ENCODE measurements around the gene ACTR8. TPM values are rescaled to one million over a fixed set of nuclear protein-coding genes. Genes with fewer than 3 reads are reported as not detected.

The ACTR8 gene
- polyA plus RNA-seq, 1 donor from 2014 or later = 28.4 TPM

DNA sequence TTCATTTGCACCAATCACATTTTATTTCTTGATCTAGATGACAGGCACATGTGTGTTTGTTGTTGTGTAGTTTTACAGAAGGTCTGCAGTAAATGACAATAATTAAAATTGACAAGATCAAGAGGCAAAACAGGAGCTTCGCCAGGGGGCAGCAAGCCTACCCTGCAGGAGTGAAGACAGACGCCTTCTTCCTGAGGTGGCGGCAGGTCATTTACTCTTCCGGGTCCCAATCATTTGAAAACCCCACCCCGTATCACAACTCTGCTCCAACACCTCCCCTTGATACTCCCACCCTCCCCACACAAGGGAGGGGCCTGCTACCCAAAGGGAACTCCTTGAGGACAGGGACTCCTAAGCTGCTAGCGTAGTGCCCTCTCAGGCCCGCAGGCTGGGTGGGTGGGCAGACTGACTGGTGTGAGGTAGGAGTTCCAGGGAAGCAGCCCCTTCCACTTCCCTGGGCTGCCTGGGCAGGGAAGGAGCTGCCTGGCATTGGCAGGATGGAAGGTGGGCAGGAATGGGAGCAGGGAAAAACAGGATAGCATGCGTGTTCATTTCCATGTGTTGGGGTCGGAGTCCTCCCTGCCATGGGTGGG, 48.8 kb downstream of the ACTR8 start:
- no peaks in the 10 kb centered on the region for H3F3A ChIP-seq (ENCODE audit: insufficient read depth, low read length, poor library complexity, severe bottlenecking)
- no peaks in the 10 kb centered on the region for H4K20me1 ChIP-seq (ENCODE audit: insufficient read depth)
- H3K4me2 ChIP-seq (ENCODE audit: low read length) = no peak overlapping the region
- H3K9ac ChIP-seq (ENCODE audit: low read length) = no peak overlapping the region
- no peaks in the 10 kb centered on the region for H3K36me3 ChIP-seq (ENCODE audit: insufficient read depth, low read length)
- no peaks in the 10 kb centered on the region for H3K9me2 ChIP-seq (ENCODE audit: insufficient read depth, low read length)
- TF ChIP-seq POLR2AphosphoS5 (IDR thresholded peaks at IDR 0.05) = no peak
- H3K4me3 ChIP-seq (ENCODE audit: low read length) = no peak overlapping the region
- no peak overlapping the region for H2AFZ ChIP-seq (ENCODE audit: low read depth, low read length)
- H3K79me2 ChIP-seq (replicated peaks; ENCODE audit: insufficient read depth, low read length) = no peaks in the 10 kb centered on the region
- H3K27me3 ChIP-seq (ENCODE audit: insufficient read depth, low read depth, low read length) = no peaks in the 10 kb centered on the region
- H3K9me3 ChIP-seq (ENCODE audit: low read length) = no peaks in the 10 kb centered on the region
- H3K27ac ChIP-seq (ENCODE audit: low read length) = no peak overlapping the region

DNA sequence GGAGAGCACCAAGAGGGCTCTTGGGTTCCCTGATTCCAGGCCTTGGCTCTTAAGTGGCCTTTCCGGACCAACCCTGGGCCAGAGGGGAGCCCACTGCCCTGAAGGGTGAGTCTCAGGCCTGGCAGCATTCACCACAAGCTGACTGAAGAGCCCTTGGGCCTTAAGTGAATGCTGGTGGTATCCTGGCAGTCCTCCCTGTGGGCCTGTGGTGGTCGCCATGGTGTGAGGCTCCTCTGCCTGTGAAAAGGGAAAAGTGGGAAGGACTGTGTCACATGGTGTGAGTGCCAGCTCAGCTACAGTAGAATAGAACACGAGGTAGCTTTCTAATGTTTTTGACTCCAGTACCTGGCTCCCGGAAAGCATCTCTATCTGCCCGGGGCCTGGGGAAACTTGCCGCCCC, 51.0 kb downstream of the ACTR8 start:
- H4K20me1 ChIP-seq (ENCODE audit: insufficient read depth) = no peaks in the 10 kb centered on the region
- H3K79me2 ChIP-seq (replicated peaks; ENCODE audit: insufficient read depth, low read length) = no peaks in the 10 kb centered on the region
- no peak overlapping the region for H3K4me2 ChIP-seq (ENCODE audit: low read length)
- H3K27ac ChIP-seq (ENCODE audit: low read length) = no peak overlapping the region
- no peaks in the 10 kb centered on the region for H3K27me3 ChIP-seq (ENCODE audit: insufficient read depth, low read depth, low read length)
- no peaks in the 10 kb centered on the region for H3K9me2 ChIP-seq (ENCODE audit: insufficient read depth, low read length)
- no peaks in the 10 kb centered on the region for H3K9me3 ChIP-seq (ENCODE audit: low read length)
- H3K36me3 ChIP-seq (ENCODE audit: insufficient read depth, low read length) = no peaks in the 10 kb centered on the region
- no peak for TF ChIP-seq EP300 (conservative IDR thresholded peaks at IDR 0.05; ENCODE audit: poor library complexity, severe bottlenecking)
- no peak for TF ChIP-seq SMC3 (conservative IDR thresholded peaks at IDR 0.05; ENCODE audit: poor library complexity)
- TF ChIP-seq RAD21 (conservative IDR thresholded peaks at IDR 0.05) = no peak
- no peak for TF ChIP-seq MXI1 (conservative IDR thresholded peaks at IDR 0.05; ENCODE audit: poor library complexity, severe bottlenecking)
- TF ChIP-seq TAF1 (IDR thresholded peaks at IDR 0.05; ENCODE audit: low read depth) = no peak
- TF ChIP-seq POLR2AphosphoS5 (IDR thresholded peaks at IDR 0.05) = no peak
- H3K9ac ChIP-seq (ENCODE audit: low read length) = no peak overlapping the region
- no peak overlapping the region for H2AFZ ChIP-seq (ENCODE audit: low read depth, low read length)
- H3F3A ChIP-seq (ENCODE audit: insufficient read depth, low read length, poor library complexity, severe bottlenecking) = no peaks in the 10 kb centered on the region
- no peak overlapping the region for H3K4me3 ChIP-seq (ENCODE audit: low read length)

DNA sequence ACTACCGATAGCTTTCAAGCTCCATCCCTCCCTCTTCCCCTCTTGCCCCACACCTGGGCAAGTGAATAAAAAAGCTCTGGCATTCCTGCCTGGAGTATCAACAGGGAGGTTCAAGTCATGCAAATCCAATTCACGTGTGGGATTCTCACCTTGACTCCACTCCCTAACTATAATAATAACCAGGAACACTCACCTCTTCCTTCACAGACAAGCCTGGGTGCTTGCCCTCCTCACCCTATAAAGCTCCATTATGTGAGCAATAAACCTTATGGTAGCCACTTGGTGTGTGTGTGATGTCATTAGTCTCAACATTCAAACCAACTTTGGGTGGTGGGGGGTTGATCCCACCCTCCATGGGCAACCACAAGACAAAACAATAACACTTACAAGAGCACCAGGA, 52.3 kb downstream of the ACTR8 start:
- H3K79me2 ChIP-seq (replicated peaks; ENCODE audit: insufficient read depth, low read length) = no peaks in the 10 kb centered on the region
- no peak overlapping the region for H3K4me3 ChIP-seq (ENCODE audit: low read length)
- no peaks in the 10 kb centered on the region for H3F3A ChIP-seq (ENCODE audit: insufficient read depth, low read length, poor library complexity, severe bottlenecking)
- no peaks in the 10 kb centered on the region for H3K36me3 ChIP-seq (ENCODE audit: insufficient read depth, low read length)
- no peaks in the 10 kb centered on the region for H3K27me3 ChIP-seq (ENCODE audit: insufficient read depth, low read depth, low read length)
- no peak overlapping the region for H3K27ac ChIP-seq (ENCODE audit: low read length)
- no peaks in the 10 kb centered on the region for H3K9me2 ChIP-seq (ENCODE audit: insufficient read depth, low read length)
- H2AFZ ChIP-seq (ENCODE audit: low read depth, low read length) = no peak overlapping the region
- no peak overlapping the region for H3K9ac ChIP-seq (ENCODE audit: low read length)
- TF ChIP-seq POLR2AphosphoS5 (IDR thresholded peaks at IDR 0.05) (no peak), RAD21 (conservative IDR thresholded peaks at IDR 0.05) (no peak), SMC3 (conservative IDR thresholded peaks at IDR 0.05; ENCODE audit: poor library complexity) (no peak)
- H3K9me3 ChIP-seq (ENCODE audit: low read length) = no peaks in the 10 kb centered on the region
- H4K20me1 ChIP-seq (ENCODE audit: insufficient read depth) = no peaks in the 10 kb centered on the region
- no peak overlapping the region for H3K4me2 ChIP-seq (ENCODE audit: low read length)

DNA sequence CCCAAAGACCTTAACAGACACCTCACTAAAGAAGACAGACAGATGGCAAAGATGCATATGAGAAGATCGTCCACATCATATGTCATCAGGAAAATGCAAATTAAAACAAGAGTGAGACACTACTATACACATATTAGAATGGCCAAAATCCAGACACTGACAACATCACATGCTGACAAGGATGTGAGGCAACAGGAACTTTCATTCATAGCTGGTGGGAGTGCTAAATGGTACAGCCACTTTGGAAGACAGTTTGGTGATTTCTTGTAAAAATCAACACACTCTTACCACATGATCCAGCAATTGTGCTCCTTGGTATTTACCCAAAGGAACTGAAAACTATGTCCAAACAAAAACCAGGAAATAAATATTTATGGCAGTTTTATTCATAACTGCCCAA, 53.4 kb downstream of the ACTR8 start:
- H3K36me3 ChIP-seq (ENCODE audit: insufficient read depth, low read length) = no peaks in the 10 kb centered on the region
- no peaks in the 10 kb centered on the region for H3K27me3 ChIP-seq (ENCODE audit: insufficient read depth, low read depth, low read length)
- H3K27ac ChIP-seq (ENCODE audit: low read length) = no peak overlapping the region
- no peak overlapping the region for H3K9ac ChIP-seq (ENCODE audit: low read length)
- TF ChIP-seq EZH2 (IDR thresholded peaks at IDR 0.05; ENCODE audit: borderline replicate concordance, insufficient read depth, low read length, poor library complexity, severe bottlenecking) (no peak), POLR2AphosphoS5 (IDR thresholded peaks at IDR 0.05) (no peak), MXI1 (conservative IDR thresholded peaks at IDR 0.05; ENCODE audit: poor library complexity, severe bottlenecking) (no peak), RAD21 (conservative IDR thresholded peaks at IDR 0.05) (no peak), EP300 (conservative IDR thresholded peaks at IDR 0.05; ENCODE audit: poor library complexity, severe bottlenecking) (no peak), TAF1 (IDR thresholded peaks at IDR 0.05; ENCODE audit: low read depth) (no peak), SMC3 (conservative IDR thresholded peaks at IDR 0.05; ENCODE audit: poor library complexity) (no peak)
- TF ChIP-seq, protein P1, sequence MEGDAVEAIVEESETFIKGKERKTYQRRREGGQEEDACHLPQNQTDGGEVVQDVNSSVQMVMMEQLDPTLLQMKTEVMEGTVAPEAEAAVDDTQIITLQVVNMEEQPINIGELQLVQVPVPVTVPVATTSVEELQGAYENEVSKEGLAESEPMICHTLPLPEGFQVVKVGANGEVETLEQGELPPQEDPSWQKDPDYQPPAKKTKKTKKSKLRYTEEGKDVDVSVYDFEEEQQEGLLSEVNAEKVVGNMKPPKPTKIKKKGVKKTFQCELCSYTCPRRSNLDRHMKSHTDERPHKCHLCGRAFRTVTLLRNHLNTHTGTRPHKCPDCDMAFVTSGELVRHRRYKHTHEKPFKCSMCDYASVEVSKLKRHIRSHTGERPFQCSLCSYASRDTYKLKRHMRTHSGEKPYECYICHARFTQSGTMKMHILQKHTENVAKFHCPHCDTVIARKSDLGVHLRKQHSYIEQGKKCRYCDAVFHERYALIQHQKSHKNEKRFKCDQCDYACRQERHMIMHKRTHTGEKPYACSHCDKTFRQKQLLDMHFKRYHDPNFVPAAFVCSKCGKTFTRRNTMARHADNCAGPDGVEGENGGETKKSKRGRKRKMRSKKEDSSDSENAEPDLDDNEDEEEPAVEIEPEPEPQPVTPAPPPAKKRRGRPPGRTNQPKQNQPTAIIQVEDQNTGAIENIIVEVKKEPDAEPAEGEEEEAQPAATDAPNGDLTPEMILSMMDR (IDR thresholded peaks at IDR 0.05; ENCODE audit: poor library complexity, severe bottlenecking) = no peak
- TF ChIP-seq, protein P2, sequence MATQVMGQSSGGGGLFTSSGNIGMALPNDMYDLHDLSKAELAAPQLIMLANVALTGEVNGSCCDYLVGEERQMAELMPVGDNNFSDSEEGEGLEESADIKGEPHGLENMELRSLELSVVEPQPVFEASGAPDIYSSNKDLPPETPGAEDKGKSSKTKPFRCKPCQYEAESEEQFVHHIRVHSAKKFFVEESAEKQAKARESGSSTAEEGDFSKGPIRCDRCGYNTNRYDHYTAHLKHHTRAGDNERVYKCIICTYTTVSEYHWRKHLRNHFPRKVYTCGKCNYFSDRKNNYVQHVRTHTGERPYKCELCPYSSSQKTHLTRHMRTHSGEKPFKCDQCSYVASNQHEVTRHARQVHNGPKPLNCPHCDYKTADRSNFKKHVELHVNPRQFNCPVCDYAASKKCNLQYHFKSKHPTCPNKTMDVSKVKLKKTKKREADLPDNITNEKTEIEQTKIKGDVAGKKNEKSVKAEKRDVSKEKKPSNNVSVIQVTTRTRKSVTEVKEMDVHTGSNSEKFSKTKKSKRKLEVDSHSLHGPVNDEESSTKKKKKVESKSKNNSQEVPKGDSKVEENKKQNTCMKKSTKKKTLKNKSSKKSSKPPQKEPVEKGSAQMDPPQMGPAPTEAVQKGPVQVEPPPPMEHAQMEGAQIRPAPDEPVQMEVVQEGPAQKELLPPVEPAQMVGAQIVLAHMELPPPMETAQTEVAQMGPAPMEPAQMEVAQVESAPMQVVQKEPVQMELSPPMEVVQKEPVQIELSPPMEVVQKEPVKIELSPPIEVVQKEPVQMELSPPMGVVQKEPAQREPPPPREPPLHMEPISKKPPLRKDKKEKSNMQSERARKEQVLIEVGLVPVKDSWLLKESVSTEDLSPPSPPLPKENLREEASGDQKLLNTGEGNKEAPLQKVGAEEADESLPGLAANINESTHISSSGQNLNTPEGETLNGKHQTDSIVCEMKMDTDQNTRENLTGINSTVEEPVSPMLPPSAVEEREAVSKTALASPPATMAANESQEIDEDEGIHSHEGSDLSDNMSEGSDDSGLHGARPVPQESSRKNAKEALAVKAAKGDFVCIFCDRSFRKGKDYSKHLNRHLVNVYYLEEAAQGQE (IDR thresholded peaks at IDR 0.05; ENCODE audit: borderline replicate concordance) = no peak
- no peaks in the 10 kb centered on the region for H3K9me3 ChIP-seq (ENCODE audit: low read length)
- H4K20me1 ChIP-seq (ENCODE audit: insufficient read depth) = no peaks in the 10 kb centered on the region
- H3K9me2 ChIP-seq (ENCODE audit: insufficient read depth, low read length) = no peaks in the 10 kb centered on the region
- no peak overlapping the region for H2AFZ ChIP-seq (ENCODE audit: low read depth, low read length)
- no peak overlapping the region for H3K4me3 ChIP-seq (ENCODE audit: low read length)
- no peaks in the 10 kb centered on the region for H3K79me2 ChIP-seq (replicated peaks; ENCODE audit: insufficient read depth, low read length)
- no peaks in the 10 kb centered on the region for H3F3A ChIP-seq (ENCODE audit: insufficient read depth, low read length, poor library complexity, severe bottlenecking)
- H3K4me2 ChIP-seq (ENCODE audit: low read length) = no peak overlapping the region

Measured in neural cell (in vitro differentiated cells).